Esophagus muscularis mucosa (tissue), 4 donors: Measurements from ENCODE around the gene GEN1. TPM values are rescaled to one million over a fixed set of nuclear protein-coding genes. Genes with fewer than 3 reads are reported as not detected.

Source experiments
- DNase-seq: peaks from one replicate; pipeline ENCODE4 v3.0.0-alpha.2; 2017; ENCODE audit errors: extremely low spot score
- H3K27ac ChIP-seq, 4 donors: fragments of 200-600 bp; sonication (generic); replicated peaks in 1 of 4; 1 replicate in 3 of 4; 2 replicates in 1 of 4; pipeline ENCODE4 v1.5.1; 2016 to 2019; ENCODE audit warnings: mild to moderate bottlenecking in 1 of 4
- H3K27me3 ChIP-seq, 4 donors: fragments of 200-600 bp; sonication (generic); one replicate each; pipeline versions ENCODE4 v1.5.1 to v1.6.0; 2016 to 2019
- H3K36me3 ChIP-seq, 4 donors: fragments of 200-600 bp; sonication (generic); one replicate each; pipeline ENCODE4 v1.5.1; 2016 to 2019
- H3K4me1 ChIP-seq, 4 donors: fragments of 200-600 bp; sonication (generic); one replicate each; pipeline ENCODE4 v1.5.1; 2016 to 2019
- H3K4me3 ChIP-seq, 4 donors: fragments of 200-600 bp; sonication (generic); 1 replicate in 2 of 4; 2 replicates in 2 of 4; pipeline ENCODE4 v1.5.1; 2016 to 2019; ENCODE audit warnings: mild to moderate bottlenecking in 4 of 4, moderate library complexity in 1 of 4
- H3K9me3 ChIP-seq, 4 donors: fragments of 200-600 bp; sonication (generic); 1 replicate in 3 of 4; 2 replicates in 1 of 4; pipeline ENCODE4 v1.5.1; 2016 to 2019
- EP300 ChIP-seq: sonication (generic); formaldehyde crosslinking; IDR thresholded peaks from one replicate; pipeline ENCODE4 v1.6.1; 2017; ENCODE audit warnings: antibody characterized with exemption
- POLR2A ChIP-seq: fragments of 450-650 bp; IDR thresholded peaks from one replicate; pipeline ENCODE4 v1.6.1; 2017; ENCODE audit warnings: antibody characterized with exemption, moderate library complexity, mild to moderate bottlenecking, low read depth
- POLR2AphosphoS5 ChIP-seq, 2 donors: sonication (generic); formaldehyde crosslinking; IDR thresholded peaks; one replicate each; pipeline ENCODE4 v1.6.1; 2017; ENCODE audit warnings: antibody characterized with exemption in 2 of 2
- WGBS: methylation state at CpG from one replicate; pipeline ENCODE4 v1.1.5; 2018; 5-methylcytosine and 5-hydroxymethylcytosine counted together
- intact Hi-C: fragments of 100-400 bp; cut with DNase I; formaldehyde crosslinking; loops from one replicate; pipeline ENCODE4 v1.15.1; 2023
- total RNA-seq, 4 donors: library from RNA; depleted of rRNA; stranded (reverse); fragments of >200 nt; gene quantifications; one replicate each; pipeline versions ENCODE4 v1.1.0 to v1.2.1, GENCODE V29; 2016
- TF ChIP-seq, protein P1 (sequence below), 3 experiments: fragments of 200-600 bp in 2 of 3; fragments of 450-650 bp in 1 of 3; sonication (generic) in 2 of 3; IDR thresholded peaks; one replicate each; pipeline ENCODE4 v1.5.1; 2017 to 2019; ENCODE audit warnings: antibody characterized with exemption in 3 of 3, mild to moderate bottlenecking in 2 of 3, moderate library complexity in 1 of 3

GEN1 gene
- total RNA-seq, 4 donors from 2014 or later = 1.2 to 7.3 (median 3.2) TPM

DNA sequence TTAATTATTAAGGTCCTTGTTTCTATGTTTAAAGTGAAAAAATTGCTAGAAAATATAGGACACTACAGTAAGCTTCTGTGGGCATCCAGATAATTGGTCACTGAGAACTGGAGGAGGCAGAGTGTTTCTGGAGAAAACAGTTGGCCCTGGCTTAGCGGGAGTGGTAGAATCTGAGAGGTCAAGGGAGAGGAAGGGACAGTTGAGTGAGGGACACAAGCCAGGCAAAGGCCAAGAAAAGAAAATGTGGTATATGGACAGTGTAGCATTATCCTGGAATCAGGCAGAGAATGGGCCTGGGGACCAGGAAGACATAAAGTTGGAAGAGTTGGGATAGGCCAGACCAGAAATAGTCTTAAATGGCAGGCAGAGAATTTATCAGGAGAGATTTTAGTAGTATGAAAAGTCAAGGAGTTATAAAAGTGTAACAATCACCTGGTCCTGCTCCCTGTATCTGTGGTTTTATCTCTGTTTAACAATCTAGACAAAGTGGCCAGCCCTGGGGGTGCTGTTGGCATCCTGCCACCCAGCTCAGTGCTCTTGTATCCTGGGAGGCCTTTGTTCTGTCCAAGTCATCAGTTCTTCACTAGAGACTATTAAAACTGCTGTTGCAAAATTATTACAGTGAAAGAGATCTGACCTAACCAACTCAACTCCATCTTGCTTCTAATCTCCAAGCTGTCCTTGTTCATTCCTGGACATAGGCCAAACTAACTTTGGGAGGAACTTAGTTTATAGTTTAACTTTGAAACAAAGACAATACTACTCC is 46.9 kb downstream of the GEN1 start:
- Histone ChIP-seq H3K36me3 (no peaks in the 10 kb centered on the region), H3K27me3 (no peaks in the 10 kb centered on the region), H3K4me1 (peaks cover 0 to 10% (median 7%) of the 10 kb centered on the region in 4 donors), H3K9me3 (no peaks in the 10 kb centered on the region), H3K27ac (no peak overlapping the region), H3K4me3 (no peak overlapping the region)
- 87% methylated on average over 1 of the region's 1 CpG for WGBS
- TF ChIP-seq EP300 (no peak), POLR2AphosphoS5 (IDR thresholded peaks at IDR 0.05) (no peak), POLR2A (no peak)
- intact Hi-C loops = no loop called here
- peak; percentile 57 for DNase-seq

DNA sequence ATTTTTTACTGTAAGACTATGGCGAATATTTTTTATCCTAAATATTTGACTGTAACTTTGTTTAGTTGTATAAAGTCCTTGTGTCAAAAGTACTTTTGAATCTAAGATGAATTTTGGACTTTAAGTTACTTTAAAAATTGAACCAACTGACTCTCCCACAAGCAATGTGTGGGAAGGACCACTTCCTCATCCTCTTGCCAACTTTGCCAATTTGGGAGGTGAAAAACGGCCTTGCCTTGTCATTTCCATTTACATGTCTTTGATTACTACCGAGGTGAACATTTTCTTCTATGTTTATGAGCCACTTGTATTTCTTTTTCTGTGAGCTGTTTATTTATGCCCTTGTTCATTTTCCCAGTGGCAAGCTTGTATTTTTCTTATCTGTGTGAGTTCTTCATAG is 49.6 kb downstream of the GEN1 start:
- H3K9me3 ChIP-seq = no peaks in the 10 kb centered on the region
- no peaks in the 10 kb centered on the region for H3K36me3 ChIP-seq
- WGBS = 52% methylated on average over 3 of the region's 3 CpGs
- no peak overlapping the region for H3K27ac ChIP-seq
- peaks cover 0 to 10% (median 7%) of the 10 kb centered on the region in 4 donors for H3K4me1 ChIP-seq
- H3K27me3 ChIP-seq = no peaks in the 10 kb centered on the region
- no peak for DNase-seq
- intact Hi-C loops = no loop called here
- no peak for TF ChIP-seq POLR2AphosphoS5 (IDR thresholded peaks at IDR 0.05)
- TF ChIP-seq, protein P1, sequence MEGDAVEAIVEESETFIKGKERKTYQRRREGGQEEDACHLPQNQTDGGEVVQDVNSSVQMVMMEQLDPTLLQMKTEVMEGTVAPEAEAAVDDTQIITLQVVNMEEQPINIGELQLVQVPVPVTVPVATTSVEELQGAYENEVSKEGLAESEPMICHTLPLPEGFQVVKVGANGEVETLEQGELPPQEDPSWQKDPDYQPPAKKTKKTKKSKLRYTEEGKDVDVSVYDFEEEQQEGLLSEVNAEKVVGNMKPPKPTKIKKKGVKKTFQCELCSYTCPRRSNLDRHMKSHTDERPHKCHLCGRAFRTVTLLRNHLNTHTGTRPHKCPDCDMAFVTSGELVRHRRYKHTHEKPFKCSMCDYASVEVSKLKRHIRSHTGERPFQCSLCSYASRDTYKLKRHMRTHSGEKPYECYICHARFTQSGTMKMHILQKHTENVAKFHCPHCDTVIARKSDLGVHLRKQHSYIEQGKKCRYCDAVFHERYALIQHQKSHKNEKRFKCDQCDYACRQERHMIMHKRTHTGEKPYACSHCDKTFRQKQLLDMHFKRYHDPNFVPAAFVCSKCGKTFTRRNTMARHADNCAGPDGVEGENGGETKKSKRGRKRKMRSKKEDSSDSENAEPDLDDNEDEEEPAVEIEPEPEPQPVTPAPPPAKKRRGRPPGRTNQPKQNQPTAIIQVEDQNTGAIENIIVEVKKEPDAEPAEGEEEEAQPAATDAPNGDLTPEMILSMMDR (IDR thresholded peaks at IDR 0.05) = no peak
- no peak for TF ChIP-seq POLR2A
- TF ChIP-seq EP300 = no peak
- H3K4me3 ChIP-seq = no peak overlapping the region

GRCh38 chr2:17804358-17804757 is 50.4 kb downstream of the GEN1 start:
- Histone ChIP-seq H3K4me1 (peaks cover 0 to 10% (median 7%) of the 10 kb centered on the region in 4 donors), H3K4me3 (no peak overlapping the region), H3K36me3 (no peaks in the 10 kb centered on the region), H3K27me3 (no peaks in the 10 kb centered on the region), H3K27ac (no peak overlapping the region), H3K9me3 (no peaks in the 10 kb centered on the region)
- TF ChIP-seq, protein P1 (IDR thresholded peaks at IDR 0.05) = no peak
- TF ChIP-seq EP300 = no peak
- TF ChIP-seq POLR2A = no peak
- TF ChIP-seq POLR2AphosphoS5 (IDR thresholded peaks at IDR 0.05) = no peak
- no peak for DNase-seq
- 53% methylated on average over 3 of the region's 3 CpGs for WGBS
- intact Hi-C loops = no loop called here

DNA sequence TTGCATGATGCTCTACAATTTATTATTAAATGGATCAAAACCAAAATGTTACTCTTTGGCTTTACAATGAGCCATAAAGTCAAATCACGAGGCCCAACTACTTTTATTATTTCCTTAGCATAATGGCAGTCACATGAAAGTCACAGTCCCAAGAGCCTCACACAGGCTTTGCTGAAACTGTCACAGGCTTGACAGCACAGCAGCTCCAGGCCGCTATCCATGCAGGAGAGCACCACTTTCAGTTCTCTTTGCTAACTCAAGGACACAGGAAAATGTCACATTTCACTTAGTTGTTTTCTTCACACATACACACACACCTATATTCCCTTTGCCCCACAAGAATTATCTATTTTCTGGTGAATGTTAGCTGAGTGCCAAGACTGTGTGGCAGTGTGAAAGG is 51.2 kb downstream of the GEN1 start:
- Histone ChIP-seq H3K27ac (no peak overlapping the region), H3K9me3 (no peaks in the 10 kb centered on the region), H3K4me1 (peaks cover 0 to 5% (median 4%) of the 10 kb centered on the region in 4 donors), H3K36me3 (no peaks in the 10 kb centered on the region), H3K27me3 (no peaks in the 10 kb centered on the region), H3K4me3 (no peak overlapping the region)
- intact Hi-C loops = no loop called here
- whole genome bisulfite sequencing = 48% methylated on average over 2 of the region's 2 CpGs
- TF ChIP-seq EP300 (no peak), POLR2A (no peak), POLR2AphosphoS5 (IDR thresholded peaks at IDR 0.05) (no peak)
- TF ChIP-seq, protein P1 (IDR thresholded peaks at IDR 0.05) = no peak
- no peak for DNase-seq

DNA sequence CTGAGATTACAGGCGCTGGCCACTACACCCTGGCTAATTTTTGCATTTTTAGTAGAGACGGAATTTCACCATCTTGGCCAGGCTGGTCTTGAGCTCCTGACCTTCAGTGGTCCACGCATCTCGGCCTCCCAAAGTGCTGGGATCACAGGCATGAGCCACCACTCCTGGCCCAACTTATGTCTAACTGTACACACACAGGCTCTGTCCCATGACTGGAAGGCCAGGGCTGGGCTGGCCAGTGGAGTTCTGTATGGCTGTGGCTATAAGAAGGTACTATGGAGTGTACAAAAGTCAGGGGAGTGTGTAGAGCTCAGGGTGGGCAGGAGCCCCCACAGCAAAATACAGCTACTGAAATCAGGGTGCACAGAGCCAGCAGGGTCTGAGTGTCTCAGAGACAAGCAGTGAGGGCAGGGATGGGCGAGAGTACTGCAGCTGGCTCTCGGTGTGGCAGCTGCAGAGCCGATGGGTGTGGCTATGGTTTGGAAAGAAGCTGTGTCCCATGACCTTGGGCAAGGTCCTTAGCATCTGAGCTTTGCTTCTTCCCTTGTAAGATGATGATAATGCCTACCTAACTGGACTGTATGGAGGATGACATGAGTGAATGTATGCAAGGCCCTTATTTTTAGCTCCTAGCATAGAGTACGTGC is 51.9 kb downstream of the GEN1 start:
- 77% methylated on average over 8 of the region's 8 CpGs for WGBS
- Histone ChIP-seq H3K27ac (no peak overlapping the region), H3K36me3 (no peaks in the 10 kb centered on the region), H3K27me3 (no peaks in the 10 kb centered on the region), H3K4me3 (no peak overlapping the region), H3K9me3 (no peaks in the 10 kb centered on the region), H3K4me1 (peaks cover 0 to 2% (median 0%) of the 10 kb centered on the region in 4 donors)
- intact Hi-C loops = no loop called here
- no peak for DNase-seq
- TF ChIP-seq POLR2AphosphoS5 (IDR thresholded peaks at IDR 0.05) (no peak), POLR2A (no peak), EP300 (no peak)
